ENCODE results near the gene RHEBL1.

Gene RHEBL1

DNA sequence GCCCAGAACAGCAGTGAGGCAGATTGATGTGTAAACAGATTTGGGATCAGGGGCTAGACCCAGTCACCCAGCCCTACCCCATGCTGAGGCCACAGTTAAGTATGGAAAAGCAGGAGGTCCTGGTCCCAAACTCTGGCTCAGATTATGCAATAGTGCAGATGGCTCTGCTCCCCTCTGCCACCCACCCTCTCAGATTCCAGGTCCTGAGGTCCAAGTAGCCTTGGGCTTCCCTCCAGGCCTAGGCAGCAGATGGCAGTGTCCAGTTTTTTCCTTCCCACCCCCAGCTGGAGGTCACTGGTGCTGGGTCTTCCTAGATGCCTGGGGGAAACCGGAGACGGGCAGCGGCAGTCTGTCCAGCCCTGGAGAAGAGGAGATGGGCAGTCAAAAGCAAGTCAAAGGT lies 27.6 kb upstream of the RHEBL1 start:
- Histone ChIP-seq H3K4me1 (ENCODE audit: control insufficient read depth, insufficient read depth, low read length) (no peaks in the 10 kb centered on the region), H3K9me3 (ENCODE audit: control insufficient read depth, insufficient read depth, low read depth, low read length) (no peaks in the 10 kb centered on the region), H3K4me3 (ENCODE audit: low read depth, low read length) (no peak overlapping the region), H3K36me3 (ENCODE audit: control insufficient read depth in 2 of 2, insufficient read depth in 1 of 2, low read length in 2 of 2) (peaks cover 14 to 68% of the 10 kb centered on the region in 2 experiments; a peak in 2 of 3 replicates), H3K27ac (ENCODE audit: extremely low read depth, low read depth, low read length) (no peak overlapping the region)
- ChIA-PET POLR2A (interaction anchor here (3.1 kb wide), 1 partner anchor 34 kb away, joined by 11 read pairs; no protein-coding TSS in a partner anchor), CTCF (interaction anchor here (0.7 to 7.5 kb wide), 9 partner anchors 9 to 731 kb away, joined by 3 to 118 read pairs (median 5); partner anchors contain the start of genes LMBR1L and RHEBL1)
- no peak for TF ChIP-seq ZNF571 (tag by site-specific recombination; IDR thresholded peaks at IDR 0.05)
- no peak for TF ChIP-seq ZNF488 (tag by site-specific recombination; IDR thresholded peaks at IDR 0.05)
- no peak for TF ChIP-seq ZIC2 (tag by site-specific recombination; IDR thresholded peaks at IDR 0.05)
- TF ChIP-seq ZNF624 (tag by site-specific recombination; IDR thresholded peaks at IDR 0.05), result no peak
- TF ChIP-seq ZNF791 (tag by site-specific recombination; IDR thresholded peaks at IDR 0.05), result no peak
- no peak for TF ChIP-seq ZBTB7A (tag by site-specific recombination; IDR thresholded peaks at IDR 0.05; ENCODE audit: low read depth)
- no peak for TF ChIP-seq HOXA7 (CRISPR knock-in tag; IDR thresholded peaks at IDR 0.05; ENCODE audit: borderline replicate concordance)
- TF ChIP-seq ELK4 (IDR thresholded peaks at IDR 0.05; ENCODE audit: borderline replicate concordance, low read depth, low read length), result no peak
- no peak for TF ChIP-seq ZNF175 (tag by site-specific recombination; IDR thresholded peaks at IDR 0.05)
- no peak for TF ChIP-seq ZNF747 (tag by site-specific recombination; IDR thresholded peaks at IDR 0.05)
- no peak for TF ChIP-seq ZNF521 (tag by site-specific recombination; IDR thresholded peaks at IDR 0.05)
- TF ChIP-seq OVOL3 (tag by site-specific recombination; IDR thresholded peaks at IDR 0.05), result no peak
- TF ChIP-seq ZNF707 (tag by site-specific recombination; IDR thresholded peaks at IDR 0.05), result no peak
- TF ChIP-seq ZNF16 (tag by site-specific recombination; IDR thresholded peaks at IDR 0.05; ENCODE audit: low read depth), result no peak

DNA sequence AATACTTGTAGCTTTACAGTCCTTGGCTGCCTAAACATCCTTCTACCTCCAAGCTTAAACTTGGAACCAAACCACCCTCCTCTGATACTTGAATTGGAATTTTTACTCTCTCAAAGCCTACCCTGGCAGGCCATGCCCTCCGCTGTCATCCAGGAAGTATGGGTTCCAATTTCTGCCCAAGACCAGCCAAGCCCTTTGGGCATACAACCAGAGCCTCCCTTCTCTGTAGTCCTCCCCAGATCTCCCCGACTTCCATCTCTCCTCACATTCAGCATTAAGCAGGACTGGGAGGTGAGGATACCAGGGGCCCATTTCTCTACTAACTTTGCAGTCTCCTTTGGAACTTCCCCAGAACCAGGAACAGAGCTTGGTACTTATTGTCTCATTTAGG lies 25.2 kb upstream of the RHEBL1 start:
- ChIA-PET POLR2A (interaction anchor here (1.0 to 4.8 kb wide), 3 partner anchors 16 to 36 kb away, joined by 3 to 28 read pairs (median 12); partner anchors contain the start of genes LMBR1L, RHEBL1 and TUBA1B), CTCF (interaction anchor here (0.6 to 5.0 kb wide), 10 partner anchors 9 to 169 kb away, joined by 3 to 74 read pairs (median 4); no protein-coding TSS in a partner anchor)
- Histone ChIP-seq H3K4me1 (ENCODE audit: control insufficient read depth, insufficient read depth, low read length) (no peaks in the 10 kb centered on the region), H3K27ac (ENCODE audit: extremely low read depth, low read depth, low read length) (no peak overlapping the region), H3K36me3 (ENCODE audit: control insufficient read depth in 2 of 2, insufficient read depth in 1 of 2, low read length in 2 of 2) (peaks cover 9 to 44% of the 10 kb centered on the region in 2 experiments; a peak in 2 of 3 replicates), H3K4me3 (ENCODE audit: low read depth, low read length) (no peak overlapping the region), H3K9me3 (ENCODE audit: control insufficient read depth, insufficient read depth, low read depth, low read length) (no peaks in the 10 kb centered on the region)
- TF ChIP-seq ZNF473 (tag by site-specific recombination; IDR thresholded peaks at IDR 0.05) (no peak), ZNF704 (tag by site-specific recombination; IDR thresholded peaks at IDR 0.05) (no peak), ZNF292 (tag by site-specific recombination; IDR thresholded peaks at IDR 0.05; ENCODE audit: borderline replicate concordance, low read depth) (no peak), RBAK (tag by site-specific recombination; IDR thresholded peaks at IDR 0.05) (no peak), ZNF488 (tag by site-specific recombination; IDR thresholded peaks at IDR 0.05) (no peak), ZNF423 (tag by site-specific recombination; IDR thresholded peaks at IDR 0.05) (no peak), ZNF776 (tag by site-specific recombination; IDR thresholded peaks at IDR 0.05; ENCODE audit: borderline replicate concordance) (no peak), ZNF211 (tag by site-specific recombination; IDR thresholded peaks at IDR 0.05; ENCODE audit: low read depth) (no peak)
